ENCODE measurements around the gene CCNG1.

CCNG1 gene

DNA sequence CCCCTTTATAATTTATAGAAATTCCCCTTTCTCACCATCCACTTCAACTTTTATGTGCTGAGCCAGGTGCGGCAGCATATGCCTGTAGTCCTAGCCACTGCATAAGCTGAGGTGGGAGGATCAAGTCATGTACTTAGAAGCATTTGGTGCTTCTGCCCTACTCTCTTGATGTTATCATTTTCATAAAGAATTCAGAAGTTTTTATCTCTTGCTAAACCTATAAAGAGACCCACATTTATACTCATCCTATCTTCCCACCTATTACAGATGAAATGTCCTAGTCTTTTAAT is 41.5 kb downstream of the CCNG1 start:
- TF ChIP-seq EP300 (IDR thresholded peaks at IDR 0.05; ENCODE audit: borderline replicate concordance): no peak
- no peak for TF ChIP-seq YY1 (IDR thresholded peaks at IDR 0.05; ENCODE audit: low read depth)
- no peak for TF ChIP-seq ZBTB7A (IDR thresholded peaks at IDR 0.05; ENCODE audit: low read depth)
- TF ChIP-seq, protein P1, sequence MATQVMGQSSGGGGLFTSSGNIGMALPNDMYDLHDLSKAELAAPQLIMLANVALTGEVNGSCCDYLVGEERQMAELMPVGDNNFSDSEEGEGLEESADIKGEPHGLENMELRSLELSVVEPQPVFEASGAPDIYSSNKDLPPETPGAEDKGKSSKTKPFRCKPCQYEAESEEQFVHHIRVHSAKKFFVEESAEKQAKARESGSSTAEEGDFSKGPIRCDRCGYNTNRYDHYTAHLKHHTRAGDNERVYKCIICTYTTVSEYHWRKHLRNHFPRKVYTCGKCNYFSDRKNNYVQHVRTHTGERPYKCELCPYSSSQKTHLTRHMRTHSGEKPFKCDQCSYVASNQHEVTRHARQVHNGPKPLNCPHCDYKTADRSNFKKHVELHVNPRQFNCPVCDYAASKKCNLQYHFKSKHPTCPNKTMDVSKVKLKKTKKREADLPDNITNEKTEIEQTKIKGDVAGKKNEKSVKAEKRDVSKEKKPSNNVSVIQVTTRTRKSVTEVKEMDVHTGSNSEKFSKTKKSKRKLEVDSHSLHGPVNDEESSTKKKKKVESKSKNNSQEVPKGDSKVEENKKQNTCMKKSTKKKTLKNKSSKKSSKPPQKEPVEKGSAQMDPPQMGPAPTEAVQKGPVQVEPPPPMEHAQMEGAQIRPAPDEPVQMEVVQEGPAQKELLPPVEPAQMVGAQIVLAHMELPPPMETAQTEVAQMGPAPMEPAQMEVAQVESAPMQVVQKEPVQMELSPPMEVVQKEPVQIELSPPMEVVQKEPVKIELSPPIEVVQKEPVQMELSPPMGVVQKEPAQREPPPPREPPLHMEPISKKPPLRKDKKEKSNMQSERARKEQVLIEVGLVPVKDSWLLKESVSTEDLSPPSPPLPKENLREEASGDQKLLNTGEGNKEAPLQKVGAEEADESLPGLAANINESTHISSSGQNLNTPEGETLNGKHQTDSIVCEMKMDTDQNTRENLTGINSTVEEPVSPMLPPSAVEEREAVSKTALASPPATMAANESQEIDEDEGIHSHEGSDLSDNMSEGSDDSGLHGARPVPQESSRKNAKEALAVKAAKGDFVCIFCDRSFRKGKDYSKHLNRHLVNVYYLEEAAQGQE (IDR thresholded peaks at IDR 0.05; ENCODE audit: low read depth): no peak
- no peak for TF ChIP-seq EGR1 (IDR thresholded peaks at IDR 0.05)
- TF ChIP-seq RAD21 (IDR thresholded peaks at IDR 0.05; ENCODE audit: low read depth): no peak
- TF ChIP-seq CREB1 (IDR thresholded peaks at IDR 0.05; ENCODE audit: low read depth): no peak
- TF ChIP-seq FOXM1 (IDR thresholded peaks at IDR 0.05; ENCODE audit: borderline replicate concordance, low read depth): no peak
- no peak for TF ChIP-seq TEAD4 (IDR thresholded peaks at IDR 0.05)
- TF ChIP-seq TCF12 (IDR thresholded peaks at IDR 0.05; ENCODE audit: low read depth): no peak
- TF ChIP-seq NFIC (IDR thresholded peaks at IDR 0.05): no peak
- no peak for TF ChIP-seq CEBPB (IDR thresholded peaks at IDR 0.05)
- TF ChIP-seq, protein P2, sequence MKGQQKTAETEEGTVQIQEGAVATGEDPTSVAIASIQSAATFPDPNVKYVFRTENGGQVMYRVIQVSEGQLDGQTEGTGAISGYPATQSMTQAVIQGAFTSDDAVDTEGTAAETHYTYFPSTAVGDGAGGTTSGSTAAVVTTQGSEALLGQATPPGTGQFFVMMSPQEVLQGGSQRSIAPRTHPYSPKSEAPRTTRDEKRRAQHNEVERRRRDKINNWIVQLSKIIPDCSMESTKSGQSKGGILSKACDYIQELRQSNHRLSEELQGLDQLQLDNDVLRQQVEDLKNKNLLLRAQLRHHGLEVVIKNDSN (IDR thresholded peaks at IDR 0.05): no peak
- TF ChIP-seq, protein P3, sequence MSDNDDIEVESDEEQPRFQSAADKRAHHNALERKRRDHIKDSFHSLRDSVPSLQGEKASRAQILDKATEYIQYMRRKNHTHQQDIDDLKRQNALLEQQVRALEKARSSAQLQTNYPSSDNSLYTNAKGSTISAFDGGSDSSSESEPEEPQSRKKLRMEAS (IDR thresholded peaks at IDR 0.05): no peak
- no peak for TF ChIP-seq TAF1 (IDR thresholded peaks at IDR 0.05; ENCODE audit: low read depth)

DNA sequence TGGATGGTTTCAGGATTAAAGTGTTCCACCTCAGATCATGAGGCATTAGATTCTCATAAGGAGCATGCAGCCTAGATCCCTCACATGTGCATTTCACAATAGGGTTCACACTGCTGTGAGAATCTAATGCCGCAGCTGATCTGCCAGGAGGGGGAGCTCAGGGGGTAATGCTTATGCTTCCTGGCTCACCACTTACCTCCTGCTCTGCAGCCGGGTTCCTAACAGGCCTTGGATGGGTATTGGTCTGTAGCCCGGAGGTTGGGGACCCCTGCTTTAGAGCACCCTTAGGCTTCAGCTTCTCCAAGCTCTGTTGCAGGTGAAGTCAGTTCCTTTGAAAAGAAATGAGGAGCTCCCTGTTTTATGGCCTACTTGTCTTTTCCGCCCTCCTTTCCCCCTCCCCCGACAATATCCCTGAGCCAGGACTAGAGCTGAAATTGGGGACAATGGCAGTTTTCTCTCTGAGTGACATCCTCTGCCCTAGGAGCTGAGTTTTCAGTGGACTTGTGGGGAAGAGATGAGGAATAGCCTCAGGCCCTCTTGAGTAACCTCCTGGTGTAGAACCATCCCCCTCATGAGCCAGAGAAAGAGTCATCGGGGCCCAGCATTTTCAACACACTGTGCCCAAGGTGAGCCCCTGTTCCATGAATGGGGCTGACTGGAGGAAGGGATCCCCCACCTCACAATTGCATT is 51.8 kb downstream of the CCNG1 start:
- TF ChIP-seq RAD21 (IDR thresholded peaks at IDR 0.05; ENCODE audit: low read depth): no peak
- no peak for TF ChIP-seq ZBTB7A (IDR thresholded peaks at IDR 0.05; ENCODE audit: low read depth)
- TF ChIP-seq CEBPB (IDR thresholded peaks at IDR 0.05): no peak
- no peak for TF ChIP-seq EGR1 (IDR thresholded peaks at IDR 0.05)
- no peak for TF ChIP-seq TAF1 (IDR thresholded peaks at IDR 0.05; ENCODE audit: low read depth)
- TF ChIP-seq TEAD4 (IDR thresholded peaks at IDR 0.05): no peak
- TF ChIP-seq, protein P2 (IDR thresholded peaks at IDR 0.05): no peak
- TF ChIP-seq, protein P1 (IDR thresholded peaks at IDR 0.05; ENCODE audit: low read depth): no peak
- no peak for TF ChIP-seq NFIC (IDR thresholded peaks at IDR 0.05)
- TF ChIP-seq, protein P3 (IDR thresholded peaks at IDR 0.05): no peak
- TF ChIP-seq CREB1 (IDR thresholded peaks at IDR 0.05; ENCODE audit: low read depth): no peak
- TF ChIP-seq FOXM1 (IDR thresholded peaks at IDR 0.05; ENCODE audit: borderline replicate concordance, low read depth): no peak
- no peak for TF ChIP-seq TCF12 (IDR thresholded peaks at IDR 0.05; ENCODE audit: low read depth)
- no peak for TF ChIP-seq EP300 (IDR thresholded peaks at IDR 0.05; ENCODE audit: borderline replicate concordance)
- no peak for TF ChIP-seq YY1 (IDR thresholded peaks at IDR 0.05; ENCODE audit: low read depth)

DNA sequence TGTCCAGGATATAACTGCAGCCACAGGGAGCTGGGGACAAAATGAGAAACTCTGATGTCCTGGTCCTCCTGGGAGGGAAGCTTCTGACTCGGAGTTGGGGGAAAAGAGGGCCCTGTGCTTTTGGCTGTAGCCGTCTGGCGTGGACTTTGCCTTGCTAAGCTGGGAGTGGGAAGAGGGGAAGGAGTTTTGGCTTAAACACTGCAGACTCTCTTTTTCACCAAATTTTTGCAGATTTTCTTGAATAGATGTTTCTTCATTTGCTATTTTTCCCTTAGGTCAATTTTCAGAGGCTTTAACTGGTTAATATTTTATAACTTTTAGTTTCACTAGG is 52.3 kb downstream of the CCNG1 start:
- no peak for TF ChIP-seq ZBTB7A (IDR thresholded peaks at IDR 0.05; ENCODE audit: low read depth)
- TF ChIP-seq EP300 (IDR thresholded peaks at IDR 0.05; ENCODE audit: borderline replicate concordance): no peak
- no peak for TF ChIP-seq CREB1 (IDR thresholded peaks at IDR 0.05; ENCODE audit: low read depth)
- no peak for TF ChIP-seq TEAD4 (IDR thresholded peaks at IDR 0.05)
- TF ChIP-seq FOXM1 (IDR thresholded peaks at IDR 0.05; ENCODE audit: borderline replicate concordance, low read depth): no peak
- TF ChIP-seq NFIC (IDR thresholded peaks at IDR 0.05): no peak
- TF ChIP-seq, protein P3 (IDR thresholded peaks at IDR 0.05): no peak
- TF ChIP-seq, protein P1 (IDR thresholded peaks at IDR 0.05; ENCODE audit: low read depth): no peak
- no peak for TF ChIP-seq TCF12 (IDR thresholded peaks at IDR 0.05; ENCODE audit: low read depth)
- TF ChIP-seq, protein P2 (IDR thresholded peaks at IDR 0.05): no peak
- no peak for TF ChIP-seq RAD21 (IDR thresholded peaks at IDR 0.05; ENCODE audit: low read depth)
- no peak for TF ChIP-seq EGR1 (IDR thresholded peaks at IDR 0.05)
- no peak for TF ChIP-seq CEBPB (IDR thresholded peaks at IDR 0.05)
- TF ChIP-seq TAF1 (IDR thresholded peaks at IDR 0.05; ENCODE audit: low read depth): no peak
- no peak for TF ChIP-seq YY1 (IDR thresholded peaks at IDR 0.05; ENCODE audit: low read depth)

Measured in Ishikawa (cell line).